ENCODE data around the gene LECT2.

The LECT2 gene

DNA sequence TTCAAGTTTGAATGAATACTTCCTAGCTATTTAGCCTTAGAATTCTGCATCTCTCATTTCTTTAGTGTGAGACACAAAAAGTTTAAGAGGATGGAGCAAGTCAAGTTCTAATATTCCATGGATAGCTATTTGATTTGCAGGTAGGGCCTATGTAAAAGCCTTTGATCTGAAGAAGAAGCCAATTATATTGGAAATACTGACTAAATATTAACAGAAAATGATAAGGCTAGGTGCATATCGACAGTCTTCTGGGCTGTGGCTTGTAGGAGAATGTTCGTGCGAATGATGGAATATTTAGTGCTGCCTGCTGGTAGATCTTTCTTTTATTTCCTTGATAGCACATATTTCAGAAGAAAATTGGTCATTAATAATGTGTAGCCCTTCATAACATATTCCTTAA is at the start of gene LECT2:
Gene LECT2 (minus strand): TSS at position 85 of the 400 bp plus-strand sequence. CDS start 150 bp downstream, outside the sequence.
- no peak for DNase-seq (ENCODE audit: low spot score)

DNA sequence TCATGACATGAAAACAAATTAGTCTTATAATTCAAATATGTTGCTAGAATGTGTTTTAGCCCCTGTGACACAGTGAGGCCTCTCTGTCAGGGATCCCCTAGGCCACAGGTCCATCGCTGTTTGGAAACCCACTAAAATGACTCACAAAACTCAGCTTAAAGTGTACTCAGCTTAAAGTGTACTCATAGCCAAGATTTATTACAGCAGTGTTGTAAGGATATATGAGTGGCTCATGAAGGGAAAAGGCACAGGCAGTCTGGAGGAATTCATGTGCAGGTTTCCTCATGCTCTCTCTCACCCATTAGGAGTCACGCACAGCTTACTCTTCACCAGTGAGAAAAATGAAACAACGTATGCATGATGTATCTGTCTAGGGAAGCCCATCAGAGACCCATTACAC is 49.7 kb upstream of the LECT2 start:
- DNase-seq (ENCODE audit: low spot score), result no peak

DNA sequence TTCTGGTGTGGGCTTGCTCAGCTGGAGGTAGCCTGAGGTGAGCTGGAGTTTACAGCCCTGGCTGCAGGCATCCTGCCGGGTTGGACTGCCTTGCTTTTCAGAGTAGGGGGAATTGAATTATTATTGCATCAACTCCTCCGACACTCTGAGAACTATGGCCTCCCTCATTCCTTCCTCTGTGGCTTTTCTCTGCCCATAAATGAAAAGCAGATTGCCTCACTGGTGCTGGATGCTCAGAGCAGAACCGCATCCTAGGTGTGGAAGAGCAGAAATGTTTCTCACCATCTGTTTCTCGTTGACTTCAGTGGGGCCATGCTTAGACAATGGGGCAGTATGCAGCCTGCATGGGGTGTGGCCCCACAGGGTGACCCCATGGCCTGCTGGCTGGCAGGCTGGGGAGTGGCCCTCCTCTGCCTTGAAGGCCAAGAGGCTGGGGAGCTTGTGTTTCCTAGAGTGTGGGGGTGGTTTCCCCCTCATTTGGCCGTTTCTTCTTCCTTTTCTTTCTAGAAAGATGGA is 46.7 kb upstream of the LECT2 start:
- no peak for DNase-seq (ENCODE audit: low spot score)

DNA sequence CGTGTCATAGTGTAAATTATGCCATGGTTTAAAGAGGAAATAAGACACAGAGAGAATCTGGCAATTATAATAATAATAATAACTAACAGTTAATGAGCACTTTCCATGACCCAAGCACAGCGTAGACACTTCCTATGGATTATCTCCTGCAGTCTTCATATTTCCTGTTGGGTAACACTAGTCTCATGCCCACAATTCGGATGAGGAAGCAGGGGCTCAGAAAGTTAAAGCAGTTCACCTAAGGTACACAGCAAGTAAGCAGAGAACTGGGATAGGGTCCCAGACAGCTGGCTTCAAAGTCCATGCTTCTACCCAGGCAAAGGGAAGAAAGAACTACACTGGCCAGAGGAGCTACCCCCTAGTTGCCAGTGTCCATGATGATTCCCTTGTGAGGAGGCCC is 46.1 kb upstream of the LECT2 start:
- DNase-seq (ENCODE audit: low spot score), result no peak

DNA sequence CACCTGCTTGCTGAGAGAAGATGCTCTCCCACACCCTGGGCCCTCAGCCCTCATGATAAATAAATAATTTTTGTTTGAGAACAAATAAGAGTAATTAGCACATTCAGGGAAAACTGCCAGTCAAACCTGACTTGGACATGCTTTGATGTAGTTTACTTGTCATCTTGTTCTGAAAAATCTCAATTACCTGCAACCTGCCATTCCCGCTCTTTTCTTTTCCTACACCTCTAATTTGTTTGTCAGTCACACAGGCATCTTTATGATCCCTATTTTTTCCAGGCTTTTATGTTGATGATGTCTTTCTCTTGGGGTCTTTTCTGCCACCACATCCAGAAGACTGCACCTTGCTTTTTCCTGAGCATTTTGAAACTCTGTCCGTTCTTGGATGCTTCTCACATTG is 45.4 kb upstream of the LECT2 start:
- no peak for DNase-seq (ENCODE audit: low spot score)

DNA sequence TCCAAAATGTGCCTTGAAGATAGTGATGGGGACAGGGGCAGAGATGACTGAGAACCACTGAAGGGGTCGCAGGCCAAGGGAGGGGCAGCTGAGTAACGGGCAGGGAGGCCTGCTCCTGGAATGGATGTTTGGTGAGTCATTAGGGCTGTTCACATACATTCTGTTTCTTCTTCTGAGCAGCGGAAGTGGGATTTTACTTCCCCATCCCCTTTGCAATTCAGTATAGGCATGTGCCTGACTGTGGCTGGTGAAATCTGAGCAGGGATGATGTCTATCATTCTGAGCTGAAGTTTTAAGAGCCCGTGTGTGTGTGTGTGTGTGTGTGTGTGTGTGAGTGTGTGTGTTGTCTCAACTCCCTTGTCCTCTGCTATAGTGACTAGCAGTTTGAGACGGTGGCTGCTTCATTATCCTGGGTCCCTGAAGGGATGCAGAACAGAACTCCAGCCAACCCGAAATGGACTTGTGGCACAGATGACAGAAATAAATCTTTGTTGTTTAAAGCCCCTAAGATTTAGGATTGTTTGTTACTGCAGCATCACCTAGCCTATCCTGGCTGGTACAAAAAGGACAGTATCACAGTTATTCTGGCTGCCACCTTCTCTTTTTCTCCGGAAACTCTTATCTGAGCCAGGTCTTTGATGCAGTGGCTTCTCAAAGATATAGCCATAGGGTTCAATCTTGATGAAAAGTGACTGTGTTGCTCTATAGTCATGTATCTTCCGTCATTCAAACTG is 44.8 kb upstream of the LECT2 start:
- peak; percentile 47 for DNase-seq (ENCODE audit: low spot score)

DNA sequence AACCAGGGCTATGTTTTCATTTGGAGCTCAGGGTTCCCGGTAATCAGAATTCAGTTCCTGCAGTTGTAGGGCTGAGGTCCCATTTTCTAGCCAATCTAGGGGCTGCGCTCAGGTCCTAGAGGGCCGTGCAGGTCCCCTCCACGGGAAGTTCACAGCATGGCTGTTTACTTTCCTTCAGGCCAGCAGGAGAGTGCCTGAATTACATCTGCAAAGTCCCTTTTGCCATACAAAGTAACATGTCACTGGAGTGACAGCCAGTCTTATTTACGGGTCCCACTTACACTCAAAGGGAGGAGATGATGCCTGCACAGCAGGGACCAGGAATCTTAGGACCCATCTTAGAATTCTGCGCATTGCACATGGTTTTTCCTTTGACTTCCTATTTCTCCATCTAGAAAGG is 44.1 kb upstream of the LECT2 start:
- DNase-seq (ENCODE audit: low spot score), result no peak

DNA sequence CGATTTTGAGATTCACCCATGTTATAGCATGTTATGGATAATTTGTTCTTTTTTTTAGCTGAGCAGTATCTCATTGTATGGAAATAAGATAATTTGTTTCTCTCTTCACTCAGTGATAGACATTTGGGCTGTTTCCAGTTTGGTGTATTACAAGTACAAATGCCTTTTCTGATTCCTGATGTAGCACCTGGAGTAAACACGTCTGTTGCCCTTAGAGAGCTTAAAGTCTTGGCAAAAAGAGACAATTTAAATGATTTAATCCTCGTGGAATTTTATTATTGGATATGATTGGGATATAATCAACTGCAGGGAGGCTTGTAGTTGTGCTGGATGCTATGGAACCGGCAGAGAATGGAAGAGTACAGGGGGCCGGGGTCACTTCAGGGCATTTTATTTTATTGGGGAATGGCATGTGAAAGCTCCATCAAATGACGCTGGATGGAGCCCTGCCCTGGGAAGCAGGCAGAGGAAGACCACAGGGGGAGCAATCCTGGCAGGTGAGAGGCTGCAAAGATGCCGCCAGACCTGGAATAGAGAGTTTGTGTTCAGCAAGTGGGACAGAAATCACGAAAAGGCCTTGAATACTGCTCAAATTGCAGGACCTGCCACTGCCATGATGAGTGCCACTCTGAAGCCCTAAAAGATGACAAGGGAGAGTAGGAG is 43.0 kb upstream of the LECT2 start:
- no peak for DNase-seq (ENCODE audit: low spot score)

DNA sequence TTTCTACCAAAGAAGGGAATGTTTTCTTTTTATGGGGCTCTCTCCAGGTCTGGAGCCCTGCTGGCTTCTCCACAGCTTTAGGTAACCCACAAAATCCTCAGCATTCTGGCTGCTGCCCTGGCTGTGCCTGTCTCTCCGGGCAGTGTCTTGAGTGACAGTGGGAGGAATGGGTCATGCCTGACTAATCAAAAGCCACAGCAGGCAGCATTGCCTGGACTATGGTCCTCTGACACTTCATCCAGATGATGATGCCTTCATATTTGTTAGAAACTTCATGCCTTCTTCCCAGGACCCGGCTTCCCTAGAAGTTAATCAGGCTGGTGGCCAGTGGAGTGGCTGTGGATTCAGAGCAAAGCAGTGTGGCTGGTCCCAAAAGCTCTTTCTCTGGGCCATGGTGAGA is 41.8 kb upstream of the LECT2 start:
- DNase-seq (ENCODE audit: low spot score), result no peak

DNA sequence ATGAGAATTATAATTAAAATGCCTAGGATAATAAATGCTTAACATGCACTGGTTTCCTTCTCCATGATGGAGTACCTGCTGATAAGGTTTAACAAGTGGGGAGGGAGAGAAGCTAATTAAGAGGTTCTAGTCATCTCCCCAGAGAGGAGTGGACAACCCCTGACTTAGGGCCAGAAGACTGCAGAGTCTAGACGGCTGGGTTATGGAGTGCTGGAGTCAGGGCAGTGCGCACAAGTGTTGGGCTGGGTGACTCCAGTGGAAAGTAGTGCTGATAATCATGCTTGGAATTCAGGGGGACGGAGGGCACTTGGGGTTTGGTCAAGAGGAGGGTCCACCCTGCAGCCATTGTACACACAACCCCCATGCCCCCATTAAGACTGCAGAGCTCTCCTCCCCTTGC is 41.2 kb upstream of the LECT2 start:
- DNase-seq (ENCODE audit: low spot score), result no peak

DNA sequence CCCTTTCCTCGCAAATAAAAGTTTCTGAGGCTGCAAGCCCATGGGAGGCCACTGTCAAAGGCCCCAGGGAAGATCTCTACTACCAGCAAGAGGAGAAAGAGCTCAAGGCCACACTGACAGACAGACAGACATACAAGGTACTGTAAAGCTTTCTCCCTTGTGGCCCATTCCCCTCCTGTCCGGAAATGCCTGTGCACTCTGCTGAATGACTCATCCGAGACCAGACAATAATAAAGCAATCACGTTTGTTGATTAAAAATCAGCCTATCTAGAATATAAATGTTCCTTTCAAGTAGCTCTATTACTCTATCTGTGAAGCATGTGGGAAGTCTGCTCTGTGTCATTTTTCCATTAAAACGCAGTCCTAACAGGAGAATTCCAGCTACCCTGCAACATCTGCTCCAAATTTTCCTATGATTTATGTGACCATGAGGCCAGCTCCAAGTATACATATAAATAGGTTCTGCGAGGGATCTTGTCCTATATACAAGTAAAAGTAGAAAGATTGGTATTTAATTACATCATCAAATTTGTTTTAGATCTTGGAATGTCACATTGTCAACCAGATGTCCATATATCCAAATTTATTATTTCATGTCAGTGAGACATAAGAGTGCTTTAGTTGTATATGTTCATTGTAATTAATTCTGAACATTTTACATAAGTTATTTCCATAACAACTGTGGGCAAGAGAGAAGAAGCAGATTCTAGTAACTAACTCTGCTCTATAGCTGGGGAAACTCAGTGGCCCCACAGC is 39.3 kb upstream of the LECT2 start:
- DNase-seq (ENCODE audit: low spot score), result no peak

DNA sequence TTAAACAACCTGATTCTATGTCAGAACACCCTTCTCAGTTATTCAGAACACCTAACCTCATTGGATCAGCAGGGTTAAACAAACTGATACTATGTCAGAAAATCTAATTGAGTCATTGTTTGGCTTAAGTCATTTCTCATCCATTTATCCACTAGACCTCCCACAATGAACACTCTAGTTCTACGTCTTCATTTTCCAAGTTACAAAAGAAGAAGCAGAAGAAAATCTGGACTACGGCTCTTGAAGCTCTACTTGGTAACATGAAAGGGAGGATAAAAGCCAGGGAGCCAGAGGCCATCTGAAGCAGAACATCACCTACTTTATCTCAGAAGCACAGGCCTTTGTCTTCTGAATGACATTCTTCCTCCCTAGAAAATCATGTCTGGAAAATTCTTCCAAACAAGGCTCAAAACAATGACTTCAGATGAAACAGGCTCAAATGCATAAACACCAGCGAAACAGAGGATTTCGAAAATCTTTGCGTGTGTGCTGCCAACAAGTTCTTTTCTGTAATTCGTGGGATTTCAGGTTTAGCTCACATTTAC is 38.6 kb upstream of the LECT2 start:
- no peak for DNase-seq (ENCODE audit: low spot score)

DNA sequence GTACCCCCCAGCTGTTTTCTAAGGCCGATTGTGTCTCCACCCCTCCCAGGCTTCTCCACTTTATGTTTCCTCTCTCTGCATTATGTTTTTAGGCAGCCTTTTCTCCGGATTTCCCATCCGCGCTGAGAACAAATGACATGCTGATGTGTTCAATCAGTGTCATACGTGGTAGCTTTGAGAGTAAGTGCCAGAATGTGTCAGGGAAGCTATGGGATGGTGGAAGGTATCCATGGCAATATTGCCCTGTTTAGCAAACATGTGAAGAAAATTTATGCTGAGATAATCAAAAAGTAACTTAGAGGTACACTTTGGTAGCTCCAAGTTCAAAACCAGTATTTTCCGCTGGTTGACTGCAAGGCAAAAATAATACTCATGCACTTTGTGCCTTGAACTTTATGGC is 36.6 kb upstream of the LECT2 start:
- no peak for DNase-seq (ENCODE audit: low spot score)

DNA sequence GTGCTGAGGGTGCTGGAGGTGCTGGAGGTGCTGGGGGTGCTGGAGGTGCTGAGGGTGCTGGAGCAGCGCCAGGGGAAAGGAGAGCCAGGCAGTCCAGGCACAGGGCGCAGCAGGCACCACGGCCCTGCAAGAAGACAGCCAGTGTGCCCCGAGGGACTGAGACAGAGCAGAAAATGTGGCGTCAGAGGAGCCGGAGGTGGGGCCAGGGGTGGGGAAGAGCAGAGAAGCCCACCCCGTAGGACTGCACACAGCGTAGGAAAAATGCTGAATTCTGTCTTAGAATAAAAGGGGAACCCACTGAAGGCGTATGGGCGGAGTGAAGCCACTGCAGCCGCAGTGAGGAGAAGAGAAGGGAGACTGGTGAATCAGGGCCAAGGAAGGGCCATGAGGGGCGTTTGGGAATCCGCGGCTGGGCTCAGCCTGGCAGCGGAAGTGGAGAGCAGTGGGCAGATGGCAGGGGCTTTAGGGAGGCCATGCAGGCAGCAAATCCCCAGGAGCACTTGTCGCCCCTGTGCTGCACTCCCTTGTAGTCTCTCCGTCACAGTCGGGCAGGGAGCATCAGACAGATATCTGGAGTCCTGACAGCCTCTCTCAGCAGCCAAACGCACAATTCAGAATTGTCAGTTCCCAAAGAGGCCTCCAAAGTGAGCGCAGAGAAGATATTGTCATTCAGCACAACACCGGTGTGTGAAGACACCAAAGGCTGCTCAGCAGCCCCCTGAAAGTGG is 35.9 kb upstream of the LECT2 start:
- no peak for DNase-seq (ENCODE audit: low spot score)

DNA sequence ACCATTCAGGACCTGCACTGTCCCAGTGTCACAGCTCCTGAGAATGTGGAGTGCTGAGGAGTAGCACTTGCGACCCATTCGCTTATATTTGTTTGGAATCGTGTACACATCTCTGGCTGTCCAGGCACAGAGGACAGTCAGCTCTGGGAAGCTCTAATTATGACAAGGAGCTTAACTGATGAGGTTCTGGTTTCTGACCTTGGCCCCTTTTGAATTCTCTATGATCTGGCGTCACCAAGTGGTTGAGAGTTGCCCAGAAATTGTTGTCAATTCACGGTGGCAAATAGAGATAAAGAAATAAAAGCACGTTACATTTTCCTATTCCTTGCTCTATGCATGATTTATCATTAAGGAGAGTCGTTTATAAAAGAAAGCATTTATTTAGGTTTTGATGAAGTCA is 34.9 kb upstream of the LECT2 start:
- DNase-seq (ENCODE audit: low spot score), result no peak

DNA sequence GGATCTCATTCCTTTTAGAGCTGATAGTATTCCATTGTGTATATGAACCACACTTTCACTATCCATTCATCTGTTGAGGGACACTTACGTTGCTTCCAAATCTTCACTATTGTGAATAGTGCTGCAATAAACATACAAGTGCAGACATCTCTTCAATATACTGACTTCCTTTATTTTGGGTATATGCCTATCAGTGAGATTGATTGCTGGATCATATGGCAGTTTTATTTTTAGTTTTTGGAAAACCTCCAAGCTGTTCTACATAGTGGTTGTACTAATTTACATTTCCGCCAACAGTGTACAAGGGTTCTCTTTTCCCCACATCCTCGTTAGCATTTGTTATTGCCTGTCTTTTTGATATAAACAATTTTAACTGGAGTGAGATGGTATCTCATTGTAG is 33.8 kb upstream of the LECT2 start:
- DNase-seq (ENCODE audit: low spot score), result no peak

DNA sequence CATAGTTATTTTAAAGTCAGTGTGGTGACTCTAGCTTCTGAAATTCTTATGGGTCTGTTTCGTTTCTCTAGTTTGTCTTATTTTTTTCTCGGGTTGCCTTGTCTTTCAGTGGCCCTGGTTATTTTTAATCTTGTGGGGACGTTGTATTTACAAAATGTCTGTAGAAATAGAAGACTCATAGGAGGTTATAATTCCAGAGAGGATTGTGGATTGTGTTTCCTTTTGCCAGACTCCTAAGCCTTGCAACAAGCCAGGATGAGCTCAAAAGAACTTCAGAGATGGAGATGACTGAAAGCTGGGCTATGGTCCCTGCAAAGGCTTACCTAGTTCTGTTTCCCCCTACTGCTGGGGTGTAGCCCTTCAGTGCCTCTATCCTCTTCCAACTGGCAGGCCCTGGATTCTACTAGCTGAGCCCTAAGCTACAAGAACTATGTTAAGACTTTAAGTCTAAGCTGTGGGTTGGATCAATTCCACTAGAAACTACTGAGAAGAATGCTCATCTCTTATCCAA is 32.2 kb upstream of the LECT2 start:
- no peak for DNase-seq (ENCODE audit: low spot score)

DNA sequence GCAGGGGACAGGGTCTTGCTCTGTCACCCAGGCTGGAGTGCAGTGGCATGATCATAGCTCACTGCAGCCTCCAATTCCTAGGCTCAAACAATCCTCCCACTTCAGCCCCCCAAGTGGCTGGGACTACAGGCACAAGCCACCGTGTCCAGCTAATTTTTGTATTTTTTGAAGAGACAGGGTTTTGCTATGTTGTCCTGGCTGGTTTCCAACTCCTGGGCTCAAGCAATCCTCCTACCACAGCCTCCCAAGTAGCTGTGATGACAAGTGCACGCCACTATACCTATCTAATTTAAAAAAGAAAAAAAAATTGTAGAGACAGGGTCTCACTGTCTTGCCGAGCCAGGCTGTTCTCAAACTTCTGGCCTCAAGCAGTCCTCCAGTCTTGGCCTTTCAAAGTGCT is 31.6 kb upstream of the LECT2 start:
- DNase-seq (ENCODE audit: low spot score), result no peak

DNA sequence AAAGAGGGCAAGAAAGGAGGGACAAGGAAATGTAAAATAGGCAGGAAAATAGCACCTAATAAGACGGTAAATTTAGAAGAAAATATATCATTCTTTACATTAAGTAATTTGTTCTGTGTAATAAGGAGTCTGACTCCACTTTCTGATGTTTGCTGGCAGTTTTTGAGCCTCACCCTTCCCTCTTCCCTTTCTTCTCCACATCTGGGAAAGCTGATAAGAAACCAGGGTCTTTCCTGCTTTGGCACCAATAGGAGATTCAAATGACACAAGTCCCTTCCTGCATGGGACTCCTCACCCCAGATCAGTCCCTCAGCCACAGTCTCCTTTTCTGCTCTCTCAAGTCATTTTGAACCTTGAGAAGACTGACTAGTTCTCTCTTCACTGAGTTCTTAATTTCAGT is 31.2 kb upstream of the LECT2 start:
- DNase-seq (ENCODE audit: low spot score), result no peak

DNA sequence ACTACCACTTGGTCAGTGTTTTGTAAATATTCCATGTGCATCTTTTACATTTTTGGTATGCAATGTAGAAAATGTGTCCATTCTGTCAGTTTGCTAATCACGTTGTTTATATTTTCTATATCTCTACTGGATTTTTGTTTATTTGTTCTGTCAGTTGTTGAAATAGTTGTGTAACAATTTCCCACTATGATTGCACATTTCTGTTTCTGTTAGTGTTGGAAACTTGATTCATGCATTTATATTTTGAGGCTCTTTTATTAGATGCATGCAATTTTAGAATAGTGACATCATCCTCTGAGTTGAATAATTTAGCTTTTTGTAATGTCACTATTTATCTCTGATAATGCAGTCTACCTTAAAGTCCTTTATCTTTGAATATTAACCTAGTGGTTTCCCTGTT is 25.8 kb upstream of the LECT2 start:
- DNase-seq (ENCODE audit: low spot score), result no peak

DNA sequence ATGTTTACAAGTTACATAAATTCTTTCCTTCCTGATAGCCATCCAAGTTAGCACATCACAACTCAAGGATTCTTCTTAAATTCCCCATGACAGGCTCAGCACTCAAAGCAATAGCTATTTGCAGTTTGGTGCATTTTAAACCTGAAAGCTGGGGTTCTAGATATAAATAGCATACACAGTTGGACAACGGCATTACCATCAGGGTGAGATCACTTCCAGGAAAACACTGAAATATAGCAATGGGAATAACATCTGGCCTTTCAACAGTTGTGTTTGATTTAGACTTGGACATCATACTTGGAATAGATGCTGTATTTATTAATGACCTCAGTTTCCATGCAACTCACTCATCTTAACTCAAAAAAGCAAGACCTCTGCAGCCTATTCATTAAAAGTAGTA is 24.7 kb upstream of the LECT2 start:
- no peak for DNase-seq (ENCODE audit: low spot score)

DNA sequence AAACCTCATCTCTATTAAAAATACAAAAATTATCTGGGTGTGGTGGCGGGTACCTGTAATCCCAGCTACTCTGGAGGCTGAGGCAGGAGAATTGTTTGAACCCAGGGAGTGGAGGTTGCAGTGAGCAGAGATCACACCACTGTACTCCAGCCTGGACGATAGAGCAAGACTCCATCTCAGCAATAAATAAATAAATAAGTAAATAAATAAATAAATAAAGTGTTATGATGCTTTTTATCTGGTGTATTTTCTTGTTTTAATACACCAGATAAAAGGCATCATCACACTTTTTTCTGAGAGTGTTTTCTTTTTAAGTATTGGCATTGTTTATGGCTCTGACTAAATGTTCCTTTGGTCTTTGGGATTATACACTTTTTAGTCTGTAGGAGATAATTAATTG is 24.2 kb upstream of the LECT2 start:
- DNase-seq (ENCODE audit: low spot score), result no peak

Data from Ammon's horn (tissue), 1 donor.